Stimulated activated CD8-positive, alpha-beta memory T cell treated with anti-CD3 and anti-CD28 coated beads, Interleukin-7, amount 100 ng/mL, for 1 hour (primary cell): ENCODE measurements around the gene XPO6.
A peak's percentile ranks its signal among the peaks of the same experiment; 100 is the strongest.

Source experiments
- DNase-seq, 2 donors: peaks; one replicate each; pipeline ENCODE4 v3.0.0-alpha.2; 2020; ENCODE audit warnings: low read depth in 2 of 2

Gene XPO6

DNA sequence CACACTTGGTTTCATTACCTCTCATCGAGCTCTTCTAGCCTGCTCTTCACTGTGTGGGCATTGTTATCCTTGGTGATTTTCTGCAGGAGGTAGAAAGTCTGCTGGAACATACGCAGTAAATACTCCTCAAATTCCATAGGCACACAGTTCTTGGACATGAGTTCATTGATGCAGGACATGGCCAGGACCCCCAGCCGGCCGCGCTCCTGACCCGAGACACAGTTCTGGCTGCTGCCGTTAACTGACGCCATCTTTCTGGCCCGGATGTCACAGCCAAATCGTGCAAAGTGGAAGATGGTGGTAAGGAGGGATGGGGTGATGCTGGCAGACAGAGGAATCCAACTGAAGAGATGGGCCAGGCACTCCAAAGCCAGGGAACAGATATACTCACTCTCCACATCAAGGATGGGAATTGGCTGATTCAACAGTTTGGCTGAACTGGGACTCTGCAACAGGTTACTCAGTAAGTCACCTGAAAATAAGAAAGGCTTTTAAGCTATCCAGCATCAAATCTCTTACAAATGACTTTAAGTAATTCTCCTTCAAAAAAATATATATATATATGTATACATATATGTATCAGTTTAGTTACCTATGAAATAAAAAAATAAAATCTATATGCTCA lies 55.6 kb downstream of the XPO6 start:
- no peak for DNase-seq

GRCh38 chr16:28155293-28155692 lies 56.5 kb downstream of the XPO6 start:
- DNase-seq, result no peak

- no peak for DNase-seq
Measured at GRCh38 chr16:28151180-28151579, 60.6 kb downstream of the XPO6 start.

GRCh38 chr16:28149011-28149888 lies 62.5 kb downstream of the XPO6 start:
- DNase-seq, result no peak

DNA sequence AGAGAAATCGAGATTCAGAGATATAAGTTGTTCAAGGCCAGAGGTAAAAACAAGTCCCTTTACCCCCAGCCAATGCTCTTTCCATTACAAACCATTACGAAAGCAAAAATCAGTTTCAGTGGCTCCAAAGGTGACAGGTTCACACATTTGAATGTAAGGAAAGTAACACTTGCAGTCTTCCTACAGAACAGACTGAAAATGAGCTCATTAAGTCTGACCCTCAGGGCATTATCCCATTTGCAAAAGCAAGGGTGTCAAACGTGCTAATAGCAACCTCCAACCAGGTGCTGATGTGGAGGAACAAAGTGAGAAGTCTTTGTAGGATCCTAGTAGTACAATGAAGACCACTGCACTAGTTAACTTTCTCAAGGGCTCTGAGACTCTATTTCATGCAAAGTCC lies 65.2 kb downstream of the XPO6 start:
- no peak for DNase-seq

DNA sequence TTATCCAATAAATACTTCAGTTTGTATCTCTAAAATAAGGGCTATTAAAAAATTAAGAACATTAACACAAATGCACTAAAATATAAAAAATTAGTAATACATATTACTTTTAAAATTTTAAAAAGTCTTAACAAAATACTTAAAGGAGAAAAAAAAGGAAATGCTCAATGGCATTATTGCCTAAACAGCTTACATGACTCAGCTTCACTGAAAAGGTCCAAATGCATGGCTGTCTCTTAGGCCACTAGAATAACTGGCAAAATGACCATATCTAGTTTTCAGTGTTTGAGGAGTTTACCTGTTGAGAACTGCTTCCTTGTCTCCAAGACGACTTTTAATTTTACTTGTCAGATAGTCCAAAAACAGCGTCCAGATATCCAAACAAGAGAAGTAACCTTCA lies 66.0 kb downstream of the XPO6 start:
- DNase-seq, result no peak

GRCh38 chr16:28140788-28141618 lies 70.8 kb downstream of the XPO6 start:
- DNase-seq, result peak; percentile 38 to 43

- DNase-seq, result no peak
Measured at GRCh38 chr16:28139530-28139929, 72.2 kb downstream of the XPO6 start.

GRCh38 chr16:28136751-28137434 lies 74.9 kb downstream of the XPO6 start:
- DNase-seq, result peak in 1 of 2 donors; percentile 6

GRCh38 chr16:28133666-28134065 lies 78.1 kb downstream of the XPO6 start:
- DNase-seq, result no peak

GRCh38 chr16:28131743-28132393 lies 79.9 kb downstream of the XPO6 start:
- DNase-seq, result no peak

- no peak for DNase-seq
Measured at GRCh38 chr16:28131181-28131580, 80.6 kb downstream of the XPO6 start.

GRCh38 chr16:28130099-28131088 lies 81.4 kb downstream of the XPO6 start:
- DNase-seq, result no peak

- DNase-seq, result no peak
Measured at GRCh38 chr16:28126684-28127620, 84.8 kb downstream of the XPO6 start.

DNA sequence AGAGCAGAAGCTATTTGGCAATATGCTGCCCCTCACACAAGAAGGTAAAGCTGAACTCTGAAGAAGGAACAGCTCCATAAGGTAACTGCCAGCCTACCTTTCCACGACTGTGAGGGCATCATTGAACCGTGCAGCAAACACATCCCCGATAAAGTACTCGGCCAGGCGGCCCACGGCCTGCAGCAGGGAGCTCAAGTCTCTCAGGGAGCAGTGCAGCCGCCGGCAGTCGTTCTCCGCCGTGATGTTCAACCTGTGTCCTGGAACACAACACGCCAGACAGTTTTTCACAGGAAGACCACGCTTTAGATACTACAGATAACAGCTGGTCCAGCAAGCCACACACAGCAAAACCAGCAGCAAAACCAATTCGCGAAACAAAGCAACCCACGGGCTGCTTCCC lies 86.2 kb downstream of the XPO6 start:
- DNase-seq, result no peak

DNA sequence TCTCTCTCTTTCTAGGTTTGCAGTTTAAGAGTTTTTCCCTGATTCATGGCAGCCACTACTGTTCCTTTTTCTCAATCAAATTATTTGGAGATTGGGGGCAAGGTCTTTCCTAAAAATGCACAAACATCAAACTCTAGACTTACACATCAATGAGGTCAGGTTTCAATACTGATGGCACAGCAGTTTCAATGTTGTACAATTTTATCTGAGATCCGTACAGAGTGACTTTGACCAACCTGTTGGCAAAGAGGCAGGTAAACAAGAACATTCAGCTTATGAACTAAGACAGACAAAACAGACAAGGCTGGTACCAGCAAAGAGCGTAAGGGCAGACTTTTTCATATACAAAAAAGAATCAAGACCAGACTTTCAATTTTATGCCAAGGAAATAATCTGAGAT lies 90.2 kb downstream of the XPO6 start:
- DNase-seq, result no peak

- no peak for DNase-seq
Measured at GRCh38 chr16:28120754-28121153, 91.0 kb downstream of the XPO6 start.

DNA sequence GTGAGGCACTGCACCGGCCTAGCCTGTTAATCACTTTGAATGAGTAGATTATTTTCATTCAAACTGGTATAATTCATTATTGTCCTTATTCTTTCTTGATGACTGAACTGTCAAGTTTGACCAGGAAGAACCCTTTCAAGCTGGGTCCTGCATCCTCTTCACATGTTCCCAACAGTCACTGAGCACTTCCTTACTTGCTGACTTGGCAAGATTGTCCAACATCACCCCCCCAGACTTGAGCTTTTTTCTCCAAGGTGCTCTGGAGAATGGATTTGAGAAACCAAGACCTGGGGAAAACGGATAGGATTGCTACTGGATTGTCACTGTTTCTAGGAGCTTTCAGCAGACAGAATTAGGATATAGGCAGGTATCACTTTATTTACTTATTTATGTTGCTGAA lies 93.1 kb downstream of the XPO6 start:
- DNase-seq, result no peak

GRCh38 chr16:28117168-28117565 lies 94.6 kb downstream of the XPO6 start:
- DNase-seq, result no peak
